GM10266 (cell line): Measurements from ENCODE around the gene E4F1.

Experiments
- DNase-seq: peaks from one replicate; pipeline ENCODE4 v3.0.0; 2012; ENCODE audit errors: extremely low spot score
- CTCF ChIP-seq: IDR thresholded peaks from 2 replicates; pipeline ENCODE4 v1.5.1; 2012; ENCODE audit warnings: mild to moderate bottlenecking, low read depth; ENCODE audit not compliant: control insufficient read depth, insufficient read depth; ENCODE audit errors: missing control alignments

The E4F1 gene

GRCh38 chr16:2210386-2211365 lies 12.7 kb upstream of the E4F1 start, which contains the start of gene BRICD5:
BRICD5 (minus strand) TSS chr16:2210863; CDS start chr16:2210833, 30 bp downstream.
- DNase-seq: no peak
- no peak for TF ChIP-seq CTCF

- TF ChIP-seq CTCF: no peak
- DNase-seq: no peak
Measured at GRCh38 chr16:2211923-2212347, 11.5 kb upstream of the E4F1 start.

GRCh38 chr16:2212362-2213324 lies 10.7 kb upstream of the E4F1 start:
- no peak for DNase-seq
- no peak for TF ChIP-seq CTCF

- no peak for DNase-seq
- no peak for TF ChIP-seq CTCF
Measured at GRCh38 chr16:2213817-2214718, 9.3 kb upstream of the E4F1 start.

GRCh38 chr16:2214719-2214968 lies 8.7 kb upstream of the E4F1 start, which contains the start of gene PGP:
PGP (minus strand) TSS chr16:2214840; CDS start chr16:2214777, 63 bp downstream.
- TF ChIP-seq CTCF: no peak

DNA sequence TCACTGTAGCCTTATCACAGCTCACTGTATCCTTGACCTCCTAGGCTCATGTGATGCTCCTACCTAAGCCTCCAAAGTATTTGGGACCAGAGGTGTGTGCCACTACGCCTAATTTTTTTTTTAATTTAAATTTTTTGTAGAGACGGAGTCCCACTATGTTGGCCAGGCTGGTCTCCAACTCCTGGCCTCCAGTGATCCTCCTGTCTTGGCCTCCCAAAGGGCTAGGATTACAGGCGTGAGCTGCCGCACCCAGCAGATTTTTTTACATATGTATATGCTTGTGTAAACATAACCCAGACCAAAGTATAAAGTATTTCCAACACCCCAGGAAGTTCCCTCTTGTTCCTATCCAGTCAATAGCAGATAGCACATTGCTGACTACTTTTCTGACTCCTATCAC lies 7.1 kb upstream of the E4F1 start:
- no peak for TF ChIP-seq CTCF
- no peak for DNase-seq

More at GRCh38 chr16:2214719-2214968, 8.7 kb upstream of the E4F1 start, which contains the start of gene PGP:
- DNase-seq: no peak
